Calu3 (cell line): ENCODE measurements around the gene DPP6. TPM values are rescaled to one million over a fixed set of nuclear protein-coding genes. Genes with fewer than 3 reads are reported as not detected.

Experiments used
- BruUV-seq: library from RNA; stranded (reverse); fragments of 400-500 nt; replicated peaks from 2 replicates; lab custom pipeline; 2021; lab: Mats Ljungman, UMichigan
- CTCF ChIA-PET: fragments of 300-600 bp; sonication (Branson Sonifier 250); formaldehyde crosslinking; loops from one replicate; lab custom pipeline; 2022; ENCODE audit warnings: antibody characterized with exemption; lab: Charles Lee
- DNase-seq: peaks from one replicate; pipeline ENCODE4 v3.0.0; 2022
- H3K27ac Mint-ChIP-seq: one replicate; pipeline ENCODE4 v1.8.0; 2022; ENCODE audit warnings: mixed read lengths; ENCODE audit not compliant: unreplicated experiment
- H3K27me3 Mint-ChIP-seq: one replicate; pipeline ENCODE4 v1.8.0; 2022; ENCODE audit warnings: mixed read lengths; ENCODE audit not compliant: unreplicated experiment
- H3K36me3 Mint-ChIP-seq: one replicate; pipeline ENCODE4 v1.8.0; 2022; ENCODE audit warnings: mild to moderate bottlenecking, moderate library complexity, mixed read lengths; ENCODE audit not compliant: insufficient read depth, unreplicated experiment
- H3K4me1 Mint-ChIP-seq: one replicate; pipeline ENCODE4 v1.8.0; 2022; ENCODE audit warnings: mild to moderate bottlenecking, low read depth, mixed read lengths; ENCODE audit not compliant: unreplicated experiment
- H3K4me3 Mint-ChIP-seq: one replicate; pipeline ENCODE4 v1.8.0; 2022; ENCODE audit warnings: mild to moderate bottlenecking, low read depth, moderate library complexity, mixed read lengths; ENCODE audit not compliant: unreplicated experiment
- H3K9me3 Mint-ChIP-seq: one replicate; pipeline ENCODE4 v1.8.0; 2022; ENCODE audit warnings: low read depth, mixed read lengths; ENCODE audit not compliant: unreplicated experiment
- intact Hi-C: fragments of 100-400 bp; cut with micrococcal nuclease; formaldehyde crosslinking; loops from one replicate; pipeline ENCODE4 v1.10.0; 2022; ENCODE audit not compliant: unreplicated experiment
- total RNA-seq: library from RNA; stranded (reverse); gene quantifications from 2 replicates; pipeline ENCODE4 v1.2.3, GENCODE V29; 2022
- TF ChIP-seq, protein P1 (sequence below): fragments of 200-600 bp; IDR thresholded peaks from one replicate; pipeline ENCODE4 v1.8.0; 2022; ENCODE audit warnings: antibody characterized with exemption; ENCODE audit not compliant: unreplicated experiment

The DPP6 gene
- total RNA-seq, 1 experiment from 2014 or later, result not detected

DNA sequence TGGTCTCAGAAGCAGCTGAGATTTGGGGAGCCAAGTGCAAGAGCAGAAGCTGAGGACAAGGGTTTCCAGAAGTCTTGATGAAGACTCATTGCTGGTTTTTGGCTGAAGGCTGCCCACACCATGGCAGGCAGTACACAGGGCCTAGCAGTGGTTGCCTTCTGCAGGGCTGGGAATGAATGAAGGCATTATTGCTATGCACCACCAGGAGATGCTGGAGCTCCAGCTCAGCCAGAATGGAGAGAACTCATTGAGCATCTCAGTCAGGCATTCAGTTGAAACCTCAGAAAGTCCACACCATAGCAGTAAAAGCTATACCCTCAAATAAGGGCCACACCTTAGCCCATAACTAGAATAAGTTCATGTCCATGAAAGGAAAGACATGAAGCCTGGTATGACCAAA, 190.5 kb downstream of the DPP6 start:
- H3K36me3 Mint-ChIP-seq, result no peaks in the 10 kb centered on the region
- BruUV-seq, result no TSS peak
- intact Hi-C loops, result no loop called here

DNA sequence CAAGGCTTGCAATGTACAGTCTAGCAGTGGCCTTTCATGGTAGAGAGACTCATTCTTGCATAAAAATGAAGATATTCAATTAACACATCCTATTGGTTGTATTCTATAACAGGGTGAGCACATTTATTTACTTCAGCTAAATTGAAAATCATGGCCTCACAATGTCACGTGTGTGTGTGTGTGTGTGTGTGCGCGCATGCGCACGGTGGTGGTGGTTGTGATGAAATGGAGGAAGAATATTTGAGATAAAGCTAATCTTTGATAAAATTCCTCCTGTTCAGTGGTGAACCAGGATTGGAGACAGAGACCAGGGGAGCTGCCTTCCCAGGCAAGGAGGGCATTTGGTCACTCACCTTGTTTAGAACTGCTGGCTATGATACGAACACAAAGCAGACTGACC, 199.8 kb downstream of the DPP6 start:
- intact Hi-C loops, result no loop called here
- TF ChIP-seq, protein P1, sequence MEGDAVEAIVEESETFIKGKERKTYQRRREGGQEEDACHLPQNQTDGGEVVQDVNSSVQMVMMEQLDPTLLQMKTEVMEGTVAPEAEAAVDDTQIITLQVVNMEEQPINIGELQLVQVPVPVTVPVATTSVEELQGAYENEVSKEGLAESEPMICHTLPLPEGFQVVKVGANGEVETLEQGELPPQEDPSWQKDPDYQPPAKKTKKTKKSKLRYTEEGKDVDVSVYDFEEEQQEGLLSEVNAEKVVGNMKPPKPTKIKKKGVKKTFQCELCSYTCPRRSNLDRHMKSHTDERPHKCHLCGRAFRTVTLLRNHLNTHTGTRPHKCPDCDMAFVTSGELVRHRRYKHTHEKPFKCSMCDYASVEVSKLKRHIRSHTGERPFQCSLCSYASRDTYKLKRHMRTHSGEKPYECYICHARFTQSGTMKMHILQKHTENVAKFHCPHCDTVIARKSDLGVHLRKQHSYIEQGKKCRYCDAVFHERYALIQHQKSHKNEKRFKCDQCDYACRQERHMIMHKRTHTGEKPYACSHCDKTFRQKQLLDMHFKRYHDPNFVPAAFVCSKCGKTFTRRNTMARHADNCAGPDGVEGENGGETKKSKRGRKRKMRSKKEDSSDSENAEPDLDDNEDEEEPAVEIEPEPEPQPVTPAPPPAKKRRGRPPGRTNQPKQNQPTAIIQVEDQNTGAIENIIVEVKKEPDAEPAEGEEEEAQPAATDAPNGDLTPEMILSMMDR, result no peak
- BruUV-seq, result no TSS peak
- CTCF ChIA-PET, result no interaction called here
- Mint-ChIP-seq H3K9me3 (peaks cover 20% of the 10 kb centered on the region), H3K27ac (no peak overlapping the region), H3K27me3 (no peaks in the 10 kb centered on the region), H3K36me3 (no peaks in the 10 kb centered on the region), H3K4me1 (no peaks in the 10 kb centered on the region), H3K4me3 (no peak overlapping the region)
- no peak for DNase-seq

More for the DNA sequence above, 190.5 kb downstream of the DPP6 start:
- Mint-ChIP-seq H3K4me3 (no peak overlapping the region), H3K4me1 (no peaks in the 10 kb centered on the region), H3K9me3 (peaks cover 13% of the 10 kb centered on the region), H3K27ac (no peak overlapping the region), H3K27me3 (no peaks in the 10 kb centered on the region)
- CTCF ChIA-PET, result no interaction called here
- TF ChIP-seq, protein P1, result no peak
- DNase-seq, result no peak

DNA sequence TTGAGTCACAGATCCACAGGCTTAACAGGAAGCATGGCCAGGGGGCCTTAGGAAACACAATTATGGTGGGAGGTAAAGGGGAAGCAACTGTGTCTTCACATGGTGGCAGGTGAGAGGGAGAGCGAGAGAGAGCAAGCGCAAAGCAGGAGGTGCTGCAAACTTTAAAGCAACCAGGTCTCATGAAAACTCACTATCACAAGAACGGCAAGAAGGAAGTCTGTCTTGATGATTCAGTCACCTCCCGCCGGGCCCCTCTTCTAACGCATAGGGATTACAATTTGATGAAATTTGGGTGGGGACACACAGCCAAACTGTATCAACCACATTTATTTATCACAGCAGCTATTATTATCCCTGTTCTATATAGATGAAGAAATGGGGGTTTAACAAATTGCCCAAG, 201.6 kb downstream of the DPP6 start:
- no TSS peak for BruUV-seq
- no peaks in the 10 kb centered on the region for H3K27me3 Mint-ChIP-seq
- intact Hi-C loops, result no loop called here
- no peaks in the 10 kb centered on the region for H3K36me3 Mint-ChIP-seq
- H3K27ac Mint-ChIP-seq, result no peak overlapping the region
- TF ChIP-seq, protein P1, result no peak
- no peak overlapping the region for H3K4me3 Mint-ChIP-seq
- peaks cover 20% of the 10 kb centered on the region for H3K9me3 Mint-ChIP-seq
- DNase-seq, result no peak
- no peaks in the 10 kb centered on the region for H3K4me1 Mint-ChIP-seq
- CTCF ChIA-PET, result no interaction called here

DNA sequence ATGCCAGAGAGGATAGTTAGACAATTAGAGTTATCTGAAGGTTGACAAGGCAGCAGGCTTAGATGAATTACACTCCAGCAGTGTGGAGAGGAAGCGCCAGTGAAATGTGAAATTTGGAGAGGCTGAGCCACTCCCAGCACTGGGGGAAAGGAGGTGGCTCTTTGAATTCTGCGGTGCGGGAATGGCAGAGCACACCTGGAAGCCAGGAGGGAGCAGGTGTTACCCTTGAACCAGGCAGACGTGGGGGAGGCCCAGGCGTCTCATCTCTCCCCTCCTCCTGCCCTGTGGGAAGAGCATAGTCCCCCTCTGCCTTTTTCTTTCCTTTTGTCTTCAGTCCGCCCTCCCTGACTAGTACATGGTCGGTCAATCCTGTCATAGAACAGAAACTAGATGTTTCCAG, 203.1 kb downstream of the DPP6 start:
- intact Hi-C loops, result no loop called here
- Mint-ChIP-seq H3K9me3 (peaks cover 23% of the 10 kb centered on the region), H3K36me3 (no peaks in the 10 kb centered on the region), H3K4me1 (no peaks in the 10 kb centered on the region), H3K27me3 (no peaks in the 10 kb centered on the region), H3K4me3 (no peak overlapping the region), H3K27ac (no peak overlapping the region)
- CTCF ChIA-PET, result no interaction called here
- no peak for DNase-seq
- TF ChIP-seq, protein P1, result no peak
- BruUV-seq, result no TSS peak

DNA sequence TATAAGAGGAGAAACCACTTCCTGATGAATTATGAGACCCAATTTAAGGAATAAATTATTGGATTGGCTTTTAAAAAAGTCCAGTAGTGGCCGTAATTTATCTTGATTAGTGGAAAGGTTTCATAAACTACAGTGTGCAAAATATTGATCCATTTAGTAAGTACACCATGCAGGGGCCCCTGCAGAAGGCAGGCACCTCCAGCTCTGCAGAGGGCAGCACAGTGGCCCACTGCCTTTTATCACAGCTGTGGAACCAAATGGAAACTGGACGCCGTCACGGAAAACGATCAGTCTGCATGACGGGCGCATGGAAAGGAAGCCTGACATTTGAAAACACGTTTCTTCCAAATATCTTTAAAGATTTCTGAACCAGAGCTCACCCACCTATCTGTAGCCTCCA, 204.0 kb downstream of the DPP6 start:
- no peaks in the 10 kb centered on the region for H3K36me3 Mint-ChIP-seq
- H3K4me1 Mint-ChIP-seq, result no peaks in the 10 kb centered on the region
- peaks cover 18% of the 10 kb centered on the region for H3K9me3 Mint-ChIP-seq
- TF ChIP-seq, protein P1, result no peak
- DNase-seq, result no peak
- H3K27me3 Mint-ChIP-seq, result no peaks in the 10 kb centered on the region
- CTCF ChIA-PET, result no interaction called here
- intact Hi-C loops, result no loop called here
- H3K27ac Mint-ChIP-seq, result no peak overlapping the region
- no TSS peak for BruUV-seq
- H3K4me3 Mint-ChIP-seq, result no peak overlapping the region
